Ectodermal cell (in vitro differentiated cells): ENCODE results near the gene KPNB1.

Experiments used
- H3K27ac ChIP-seq: 2 replicates; pipeline ENCODE4 v1.7.0; 2013; ENCODE audit warnings: mild to moderate bottlenecking, low read depth, low read length; ENCODE audit not compliant: insufficient read depth, poor library complexity, severe bottlenecking
- H3K27me3 ChIP-seq: 2 replicates; pipeline ENCODE4 v1.7.0; 2013; ENCODE audit warnings: mild to moderate bottlenecking, low read length; ENCODE audit not compliant: insufficient read depth, control insufficient read depth, poor library complexity, severe bottlenecking
- H3K36me3 ChIP-seq: one replicate; pipeline ENCODE4 v1.7.0; 2013; ENCODE audit warnings: low read length; ENCODE audit not compliant: control insufficient read depth, insufficient read depth
- H3K4me1 ChIP-seq: one replicate; pipeline ENCODE4 v1.7.0; 2013; ENCODE audit warnings: low read length; ENCODE audit not compliant: control insufficient read depth, insufficient read depth
- H3K4me3 ChIP-seq: 2 replicates; pipeline ENCODE4 v1.7.0; 2013; ENCODE audit warnings: low read depth, low read length, control low read depth; ENCODE audit not compliant: insufficient read depth
- H3K9me3 ChIP-seq: 2 replicates; pipeline ENCODE4 v1.7.0; 2013; ENCODE audit warnings: mild to moderate bottlenecking, low read length, moderate library complexity; ENCODE audit not compliant: control insufficient read depth
- WGBS, 2 experiments: methylation state at CpG; one replicate each; pipeline ENCODE4 v1.1.7; 2013; ENCODE audit warnings: missing lambda C conversion rate in 2 of 2; 5-methylcytosine and 5-hydroxymethylcytosine counted together

The KPNB1 gene

GRCh38 chr17:47730681-47731080 lies 81.0 kb downstream of the KPNB1 start:
- Histone ChIP-seq H3K27me3 (peaks cover 57% of the 10 kb centered on the region), H3K27ac (no peak overlapping the region), H3K4me3 (no peak overlapping the region), H3K36me3 (no peaks in the 10 kb centered on the region), H3K4me1 (peaks cover 5% of the 10 kb centered on the region), H3K9me3 (no peaks in the 10 kb centered on the region)
- WGBS, 2 experiments: 87 to 95% methylated on average over 4 of the region's 4 CpGs

- Histone ChIP-seq H3K27me3 (peaks cover 64% of the 10 kb centered on the region), H3K27ac (no peak overlapping the region), H3K4me1 (peaks cover 5% of the 10 kb centered on the region), H3K36me3 (no peaks in the 10 kb centered on the region), H3K9me3 (no peaks in the 10 kb centered on the region), H3K4me3 (no peak overlapping the region)
- WGBS, 2 experiments: 82 to 85% methylated on average over 2 of the region's 2 CpGs
Observed at GRCh38 chr17:47731396-47731795, 81.7 kb downstream of the KPNB1 start.

GRCh38 chr17:47732399-47733046 lies 82.8 kb downstream of the KPNB1 start:
- no peaks in the 10 kb centered on the region for H3K9me3 ChIP-seq
- no peak overlapping the region for H3K27ac ChIP-seq
- 50% methylated on average over 12 of the region's 12 CpGs for WGBS, 2 experiments
- no peaks in the 10 kb centered on the region for H3K36me3 ChIP-seq
- H3K4me3 ChIP-seq: no peak overlapping the region
- no peaks in the 10 kb centered on the region for H3K4me1 ChIP-seq
- peaks cover 72% of the 10 kb centered on the region for H3K27me3 ChIP-seq

- H3K27ac ChIP-seq: no peak within 1 kb of the TSS
- H3K27me3 ChIP-seq: peaks cover 72% of the 10 kb centered on the region
- peak within 1 kb of the TSS; percentile 31 for H3K4me3 ChIP-seq
- H3K4me1 ChIP-seq: no peaks in the 10 kb centered on the region
- H3K36me3 ChIP-seq: no peaks in the 10 kb centered on the region
- 1% methylated on average over 73 of the region's 73 CpGs for WGBS, 2 experiments
- no peaks in the 10 kb centered on the region for H3K9me3 ChIP-seq
Observed at GRCh38 chr17:47733047-47733673, 83.4 kb downstream of the KPNB1 start, which contains the start of gene TBX21. TSS of gene TBX21 (plus strand) at chr17:47733236. CDS start at chr17:47733455, 219 bp downstream.

- H3K4me3 ChIP-seq: peak overlapping the region; percentile 31
- H3K27me3 ChIP-seq: peaks cover 72% of the 10 kb centered on the region
- 13% methylated on average over 60 of the region's 60 CpGs for WGBS, 2 experiments
Observed at GRCh38 chr17:47733674-47734410, 84.1 kb downstream of the KPNB1 start.

GRCh38 chr17:47735139-47735464 lies 85.4 kb downstream of the KPNB1 start:
- Histone ChIP-seq H3K4me3 (no peak overlapping the region), H3K9me3 (no peaks in the 10 kb centered on the region), H3K27ac (no peak overlapping the region), H3K4me1 (no peaks in the 10 kb centered on the region), H3K27me3 (peaks cover 67% of the 10 kb centered on the region), H3K36me3 (no peaks in the 10 kb centered on the region)
- WGBS, 2 experiments: 87 to 91% methylated on average over 3 of the region's 3 CpGs

More at GRCh38 chr17:47733674-47734410, 84.1 kb downstream of the KPNB1 start:
- no peaks in the 10 kb centered on the region for H3K36me3 ChIP-seq
- H3K27ac ChIP-seq: no peak overlapping the region
- no peaks in the 10 kb centered on the region for H3K9me3 ChIP-seq
- no peaks in the 10 kb centered on the region for H3K4me1 ChIP-seq
